Measurements from ENCODE around the gene DKKL1. TPM values are rescaled to one million over a fixed set of nuclear protein-coding genes. Genes with fewer than 3 reads are reported as not detected.

DKKL1 gene
- total and polyA plus RNA-seq, 2 experiments from 2014 or later: 2.2 to 6.0 TPM

- peak; percentile 93 for DNase-seq (ENCODE audit: low spot score)
- no peaks in the 10 kb centered on the region for H3K4me1 ChIP-seq (ENCODE audit: insufficient read depth)
- H2AFZ ChIP-seq: no peak overlapping the region
Measured at GRCh38 chr19:49338691-49339300, 24.9 kb upstream of the DKKL1 start.

GRCh38 chr19:49339301-49340068 lies 24.2 kb upstream of the DKKL1 start:
- Histone ChIP-seq H3K4me1 (ENCODE audit: insufficient read depth) (no peaks in the 10 kb centered on the region), H2AFZ (no peak overlapping the region), H3K27me3 (no peaks in the 10 kb centered on the region)

More at GRCh38 chr19:49338691-49339300, 24.9 kb upstream of the DKKL1 start:
- H3K4me2 ChIP-seq: peak overlapping the region; percentile 78
- TF ChIP-seq CTCF (IDR thresholded peaks at IDR 0.05; ENCODE audit: poor library complexity) (no peak), EZH2phosphoT487 (IDR thresholded peaks at IDR 0.05; ENCODE audit: low read depth, severe bottlenecking, unreplicated experiment) (no peak), EZH2 (IDR thresholded peaks at IDR 0.05; ENCODE audit: borderline replicate concordance) (no peak)
- H3K27ac ChIP-seq: no peak overlapping the region
- no peaks in the 10 kb centered on the region for H3K79me2 ChIP-seq
- H3K9me2 ChIP-seq (replicated peaks; ENCODE audit: insufficient read depth): no peaks in the 10 kb centered on the region
- no peaks in the 10 kb centered on the region for H3K36me3 ChIP-seq (replicated peaks; ENCODE audit: insufficient read depth, low read depth)
- no peak overlapping the region for H3K4me3 ChIP-seq
- WGBS (ENCODE audit: low lambda C conversion rate, missing lambda C conversion rate): 9% methylated on average over 24 of the region's 30 CpGs
- H3K9me3 ChIP-seq (ENCODE audit: low read depth): no peaks in the 10 kb centered on the region
- H3K27me3 ChIP-seq: no peaks in the 10 kb centered on the region
- H4K20me1 ChIP-seq (ENCODE audit: insufficient read depth, poor library complexity, severe bottlenecking): peaks cover 7% of the 10 kb centered on the region

GRCh38 chr19:49340069-49340864 lies 23.4 kb upstream of the DKKL1 start:
- Histone ChIP-seq H3K36me3 (replicated peaks; ENCODE audit: insufficient read depth, low read depth) (no peaks in the 10 kb centered on the region), H3K9me2 (replicated peaks; ENCODE audit: insufficient read depth) (no peaks in the 10 kb centered on the region), H3K4me2 (peak overlapping the region; percentile 78), H2AFZ (no peak overlapping the region), H4K20me1 (ENCODE audit: insufficient read depth, poor library complexity, severe bottlenecking) (peaks cover 7% of the 10 kb centered on the region), H3K9me3 (ENCODE audit: low read depth) (no peaks in the 10 kb centered on the region), H3K79me2 (no peaks in the 10 kb centered on the region), H3K4me1 (ENCODE audit: insufficient read depth) (no peaks in the 10 kb centered on the region), H3K27me3 (no peaks in the 10 kb centered on the region), H3K4me3 (no peak overlapping the region), H3K27ac (no peak overlapping the region)
- WGBS (ENCODE audit: low lambda C conversion rate, missing lambda C conversion rate): 57% methylated on average over 22 of the region's 36 CpGs
- DNase-seq (ENCODE audit: low spot score): peak; percentile 54
- TF ChIP-seq CTCF (IDR thresholded peaks at IDR 0.05; ENCODE audit: poor library complexity): no peak
- TF ChIP-seq EZH2phosphoT487 (IDR thresholded peaks at IDR 0.05; ENCODE audit: low read depth, severe bottlenecking, unreplicated experiment): no peak
- no peak for TF ChIP-seq EZH2 (IDR thresholded peaks at IDR 0.05; ENCODE audit: borderline replicate concordance)

More at GRCh38 chr19:49339301-49340068, 24.2 kb upstream of the DKKL1 start:
- H3K79me2 ChIP-seq: no peaks in the 10 kb centered on the region
- peak overlapping the region; percentile 78 for H3K4me2 ChIP-seq
- H3K9me3 ChIP-seq (ENCODE audit: low read depth): no peaks in the 10 kb centered on the region
- TF ChIP-seq EZH2 (IDR thresholded peaks at IDR 0.05; ENCODE audit: borderline replicate concordance): no peak
- TF ChIP-seq CTCF (IDR thresholded peaks at IDR 0.05; ENCODE audit: poor library complexity): no peak
- TF ChIP-seq EZH2phosphoT487 (IDR thresholded peaks at IDR 0.05; ENCODE audit: low read depth, severe bottlenecking, unreplicated experiment): no peak
- H3K4me3 ChIP-seq: no peak overlapping the region
- no peak overlapping the region for H3K27ac ChIP-seq
- no peaks in the 10 kb centered on the region for H3K36me3 ChIP-seq (replicated peaks; ENCODE audit: insufficient read depth, low read depth)
- DNase-seq (ENCODE audit: low spot score): peak; percentile 87
- H4K20me1 ChIP-seq (ENCODE audit: insufficient read depth, poor library complexity, severe bottlenecking): peaks cover 7% of the 10 kb centered on the region
- H3K9me2 ChIP-seq (replicated peaks; ENCODE audit: insufficient read depth): no peaks in the 10 kb centered on the region
- 17% methylated on average over 29 of the region's 47 CpGs for WGBS (ENCODE audit: low lambda C conversion rate, missing lambda C conversion rate)
